GM12891 (cell line): ENCODE results near the gene TAF6L.
"Not testable (repeated sequence)": the region's sequence is repeated elsewhere in the genome, so short reads cannot be mapped to it uniquely, and the experiment has no call there.

ENCODE experiments used
- DNase-seq: peaks from one replicate; pipeline ENCODE4 v3.0.0; 2011; ENCODE audit warnings: low spot score; ENCODE audit not compliant: insufficient read length
- FAIRE-seq: peaks from 2 replicates; lab custom pipeline; 2011; peaks lifted over from hg19 to GRCh38; lab: Jason Lieb, UNC
- PAX5 ChIP-seq: IDR thresholded peaks from 2 replicates; pipeline ENCODE4 v1.6.1; 2011; ENCODE audit warnings: low read length, moderate library complexity, mild to moderate bottlenecking; ENCODE audit not compliant: insufficient read depth, severe bottlenecking
- POLR2A ChIP-seq: IDR thresholded peaks from 2 replicates; pipeline ENCODE4 v1.6.1; 2011; ENCODE audit warnings: low read depth, low read length, control low read depth
- POLR2AphosphoS5 ChIP-seq: IDR thresholded peaks from 2 replicates; pipeline ENCODE4 v1.6.1; 2011; ENCODE audit warnings: low read depth, low read length, control low read depth
- POU2F2 ChIP-seq: IDR thresholded peaks from 2 replicates; pipeline ENCODE4 v1.6.1; 2011; ENCODE audit warnings: low read depth, mild to moderate bottlenecking, control low read depth, low read length, moderate library complexity
- SPI1 ChIP-seq: IDR thresholded peaks from 2 replicates; pipeline ENCODE4 v1.6.1; 2011; ENCODE audit warnings: low read depth, low read length, control low read depth
- TAF1 ChIP-seq: IDR thresholded peaks from 2 replicates; pipeline ENCODE4 v1.6.1; 2011; ENCODE audit warnings: low read depth, low read length, control low read depth

Gene TAF6L

DNA sequence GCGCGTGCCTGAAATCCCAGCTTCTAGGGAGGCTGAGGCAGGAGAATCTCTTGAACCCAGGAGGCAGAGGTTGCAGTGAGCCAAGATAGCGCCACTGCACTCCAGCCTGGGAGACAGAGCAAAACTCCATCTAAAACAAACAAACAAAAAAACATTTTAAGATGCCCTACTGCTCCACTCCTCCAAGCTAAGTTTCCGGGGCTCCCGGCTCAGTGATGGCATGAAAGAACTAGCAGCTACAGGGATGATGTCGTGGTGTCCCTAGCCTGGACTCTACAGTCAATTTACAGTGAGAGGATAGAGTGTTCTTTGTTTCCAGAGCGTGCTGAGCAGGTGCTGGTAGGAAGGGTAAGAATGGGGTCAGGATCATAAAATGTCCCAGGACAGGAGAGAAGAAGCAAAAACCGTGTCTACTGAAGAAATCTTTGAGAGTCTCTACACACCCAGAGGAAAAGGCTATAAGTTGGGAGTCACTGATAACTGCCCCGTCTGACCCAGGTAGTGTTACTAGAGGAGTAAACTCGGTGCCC is 16.0 kb upstream of the TAF6L start:
- DNase-seq (no peak), FAIRE-seq (no peak)
- TF ChIP-seq POLR2A (no peak), POLR2AphosphoS5 (no peak), SPI1 (no peak), PAX5 (no peak), POU2F2 (no peak), TAF1 (no peak)

DNA sequence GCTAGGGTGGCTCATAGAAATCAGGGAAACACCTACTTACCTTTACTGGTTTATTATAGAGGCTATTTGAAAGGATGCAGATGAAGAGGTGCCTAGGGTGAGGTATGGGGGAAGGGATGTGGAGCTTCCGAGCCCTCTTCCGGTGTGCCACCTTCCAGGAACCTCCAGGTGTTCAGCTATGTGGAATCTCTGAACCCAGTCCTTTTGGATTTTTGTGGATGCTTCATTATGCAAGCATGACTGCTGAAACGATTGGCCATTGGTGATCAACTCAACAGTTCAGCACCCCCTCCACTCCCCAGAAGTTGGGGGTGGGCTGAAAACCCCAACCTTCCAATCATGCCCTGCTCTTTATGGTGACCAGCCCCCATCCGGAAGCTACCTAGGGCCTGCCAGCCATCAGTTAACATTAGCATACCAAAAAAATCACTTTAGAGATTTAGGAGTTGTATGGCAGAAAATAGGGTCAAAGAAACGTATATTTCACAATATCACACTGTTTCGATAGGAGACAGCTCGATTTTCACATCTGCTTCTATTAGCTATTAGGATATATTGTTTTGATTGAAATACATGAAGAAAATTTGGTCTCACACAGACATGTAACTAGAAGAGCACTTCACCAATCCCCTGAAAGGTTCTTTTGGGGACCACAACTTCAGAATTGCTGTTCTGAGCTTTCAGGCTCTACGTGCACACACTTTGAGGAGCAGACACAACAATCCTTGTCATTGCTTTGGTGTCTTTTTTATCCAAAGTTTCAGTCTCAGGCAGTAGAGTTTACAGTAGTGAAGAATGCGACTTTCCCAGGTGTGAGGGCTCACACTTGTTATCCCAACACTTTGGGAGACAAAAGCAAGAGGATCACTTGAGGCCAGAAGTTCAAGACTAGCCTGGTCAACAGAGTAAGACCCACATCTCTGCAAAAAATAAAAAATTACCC is 13.1 kb upstream of the TAF6L start:
- no peak for DNase-seq
- no peak for FAIRE-seq
- TF ChIP-seq SPI1 (no peak), TAF1 (no peak), PAX5 (no peak), POLR2AphosphoS5 (no peak), POU2F2 (no peak), POLR2A (no peak)

DNA sequence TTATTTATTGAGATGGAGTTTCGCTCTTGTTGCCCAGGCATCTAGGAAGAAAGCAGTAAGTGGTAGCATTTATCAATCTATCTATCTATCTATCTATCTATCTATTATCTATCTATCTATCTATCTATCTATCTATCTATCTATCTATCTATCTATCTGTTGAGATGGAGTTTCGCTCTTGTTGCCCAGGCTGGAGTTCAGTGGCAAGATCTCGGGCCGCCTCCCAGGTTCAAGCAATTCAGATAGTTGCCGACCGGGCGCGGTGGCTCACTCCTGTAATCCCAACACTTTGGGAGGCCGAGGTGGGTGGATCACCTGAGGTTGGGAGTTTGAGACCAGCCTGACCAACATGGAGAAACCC is 10.3 kb upstream of the TAF6L start:
- not testable (repeated sequence) for DNase-seq, FAIRE-seq

DNA sequence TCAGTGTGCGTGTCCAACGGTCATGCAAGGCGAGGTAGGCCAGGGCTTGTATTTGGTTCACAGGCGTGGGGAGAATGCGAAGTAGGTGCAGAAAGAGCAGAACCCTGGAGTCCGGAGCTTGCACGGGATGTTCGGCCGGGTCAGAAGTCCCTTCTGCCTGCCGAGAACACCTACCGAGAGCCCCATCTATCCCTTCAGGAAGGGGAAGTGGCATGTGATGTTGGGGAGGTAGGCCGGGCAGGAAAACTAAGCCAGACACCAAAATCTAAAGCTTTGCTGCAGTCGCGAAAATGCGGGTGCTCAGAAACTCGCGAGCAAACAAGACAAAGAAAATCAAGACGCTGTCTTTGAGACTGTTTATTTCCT is 435 bp upstream of the TAF6L start:
- TF ChIP-seq SPI1 (0 out of 2 replicates have a peak, but pooled peaks have one; percentile 10), PAX5 (no peak), POLR2AphosphoS5 (no peak), POLR2A (no peak), TAF1 (no peak), POU2F2 (no peak)
- peak; percentile 5 for FAIRE-seq
- no peak for DNase-seq

DNA sequence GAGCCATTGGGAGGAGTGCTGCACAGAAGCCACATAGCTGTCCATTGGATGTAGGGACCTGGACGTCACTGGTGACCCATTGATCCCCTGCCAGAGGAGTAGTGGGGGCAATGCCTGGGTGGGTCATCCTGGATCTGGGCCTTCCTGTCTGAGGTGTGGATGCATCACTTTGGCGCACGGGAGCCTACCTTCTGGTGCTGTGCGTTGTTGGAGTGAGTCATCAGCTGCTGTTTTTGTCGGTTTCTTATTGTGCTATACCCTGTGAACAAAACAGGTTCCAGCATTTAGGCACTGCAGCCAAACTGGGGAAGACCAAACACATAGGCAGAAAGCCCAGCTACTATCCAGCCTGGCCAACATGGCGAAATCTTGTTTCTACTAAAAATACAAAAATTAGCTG is 3.2 kb downstream of the TAF6L start:
- no peak for TF ChIP-seq POU2F2
- no peak for TF ChIP-seq SPI1
- no peak for TF ChIP-seq PAX5
- TF ChIP-seq POLR2A: no peak
- no peak for TF ChIP-seq TAF1
- TF ChIP-seq POLR2AphosphoS5: no peak
- FAIRE-seq (no peak), DNase-seq (no peak)

DNA sequence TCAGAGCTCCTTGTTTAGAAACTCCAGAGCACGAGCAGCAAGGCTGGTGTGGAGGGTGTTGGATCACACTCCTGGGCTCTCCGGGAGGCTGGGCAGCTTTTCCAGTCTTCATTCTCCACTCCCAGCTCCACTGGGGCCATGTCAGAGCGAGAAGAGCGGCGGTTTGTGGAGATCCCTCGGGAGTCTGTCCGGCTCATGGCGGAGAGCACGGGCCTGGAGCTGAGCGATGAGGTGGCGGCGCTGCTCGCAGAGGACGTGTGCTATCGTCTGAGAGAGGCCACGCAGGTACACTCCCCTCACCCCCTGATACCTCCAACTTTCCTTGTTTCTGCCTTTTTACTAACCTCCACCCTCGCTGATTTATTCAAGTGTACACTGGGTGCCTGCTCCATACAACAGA is 4.5 kb downstream of the TAF6L start:
- FAIRE-seq (no peak), DNase-seq (no peak)
- no peak for TF ChIP-seq POLR2A
- no peak for TF ChIP-seq SPI1
- TF ChIP-seq POU2F2: no peak
- no peak for TF ChIP-seq PAX5
- no peak for TF ChIP-seq TAF1
- TF ChIP-seq POLR2AphosphoS5: no peak

DNA sequence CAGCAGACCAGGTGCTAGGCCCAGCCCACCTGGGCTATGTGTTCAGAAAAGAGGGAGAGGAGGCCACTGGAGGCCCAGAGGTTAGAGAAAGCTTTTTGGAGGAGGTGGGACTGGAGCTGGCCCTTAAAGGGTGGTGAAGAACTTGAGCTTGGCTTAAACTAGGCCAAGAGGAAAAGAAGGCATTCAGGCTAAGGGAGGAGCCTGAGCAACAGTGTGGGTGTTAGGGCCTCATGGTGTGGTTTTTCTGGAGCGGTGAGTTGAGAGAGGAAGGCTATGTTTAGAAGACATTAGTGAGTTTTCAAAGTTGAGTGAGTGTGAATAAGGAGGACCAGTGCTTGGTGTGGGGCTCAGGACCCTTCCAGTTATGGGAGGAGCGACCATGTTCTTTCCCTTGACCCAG is 6.2 kb downstream of the TAF6L start:
- TF ChIP-seq POLR2A: no peak
- TF ChIP-seq PAX5: no peak
- TF ChIP-seq POU2F2: peak; percentile 44; the same call in 1 of the 2 replicates
- no peak for TF ChIP-seq TAF1
- no peak for TF ChIP-seq SPI1
- TF ChIP-seq POLR2AphosphoS5: no peak
- peak; percentile 47 for FAIRE-seq

DNA sequence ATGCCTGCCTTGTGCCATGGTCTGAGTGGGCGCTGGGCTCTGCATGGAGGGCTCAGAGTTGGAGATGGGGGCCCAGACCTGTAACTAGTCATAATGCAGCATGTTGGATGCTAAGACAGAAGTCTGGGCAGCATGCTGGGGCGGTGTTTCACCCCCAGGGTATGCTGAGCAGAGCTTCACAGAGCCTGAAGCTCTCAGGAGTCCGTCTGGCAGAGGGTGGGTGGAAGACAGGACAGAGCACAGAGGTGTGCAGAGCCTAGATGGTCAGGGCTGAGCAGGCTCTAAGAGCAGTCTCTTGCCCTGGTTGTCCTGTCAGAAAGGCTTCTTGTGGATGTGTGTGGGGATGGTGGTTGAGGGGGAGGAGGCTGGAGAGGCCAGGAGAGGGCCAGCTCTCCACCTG is 7.2 kb downstream of the TAF6L start:
- no peak for DNase-seq
- FAIRE-seq: no peak
- no peak for TF ChIP-seq SPI1
- no peak for TF ChIP-seq POU2F2
- TF ChIP-seq PAX5: no peak
- TF ChIP-seq POLR2A: no peak
- no peak for TF ChIP-seq TAF1
- no peak for TF ChIP-seq POLR2AphosphoS5

More for the DNA sequence above, 6.2 kb downstream of the TAF6L start:
- no peak for DNase-seq

DNA sequence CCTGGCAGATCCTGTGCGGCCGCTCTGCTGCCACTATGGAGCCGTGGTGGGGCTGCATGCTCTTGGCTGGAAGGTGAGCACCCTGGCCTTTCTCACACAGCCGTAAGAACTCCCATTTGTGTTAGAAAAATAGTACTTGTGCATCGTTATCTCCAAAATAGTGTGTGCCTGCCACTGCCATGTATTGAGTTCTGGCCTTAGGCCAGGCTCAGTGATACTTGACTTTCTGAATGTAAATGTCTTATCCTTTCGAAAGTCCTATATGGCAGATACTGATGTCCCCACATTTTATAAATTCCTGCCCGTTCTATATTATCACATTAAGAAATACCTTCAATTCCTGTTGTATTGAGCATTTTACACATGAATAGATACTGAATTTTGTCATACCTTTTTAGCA is 11.6 kb downstream of the TAF6L start:
- FAIRE-seq (no peak), DNase-seq (no peak)
- TF ChIP-seq POLR2AphosphoS5 (no peak), POU2F2 (no peak), PAX5 (no peak), TAF1 (no peak), SPI1 (no peak), POLR2A (no peak)
